Measurements from ENCODE around the gene SPPL2B. TPM values are rescaled to one million over a fixed set of nuclear protein-coding genes. Genes with fewer than 3 reads are reported as not detected.
A peak's percentile ranks its signal among the peaks of the same experiment; 100 is the strongest.

Gene SPPL2B
- total and polyA plus RNA-seq, 7 experiments from 2014 or later = 11.1 to 150 (median 112) TPM

DNA sequence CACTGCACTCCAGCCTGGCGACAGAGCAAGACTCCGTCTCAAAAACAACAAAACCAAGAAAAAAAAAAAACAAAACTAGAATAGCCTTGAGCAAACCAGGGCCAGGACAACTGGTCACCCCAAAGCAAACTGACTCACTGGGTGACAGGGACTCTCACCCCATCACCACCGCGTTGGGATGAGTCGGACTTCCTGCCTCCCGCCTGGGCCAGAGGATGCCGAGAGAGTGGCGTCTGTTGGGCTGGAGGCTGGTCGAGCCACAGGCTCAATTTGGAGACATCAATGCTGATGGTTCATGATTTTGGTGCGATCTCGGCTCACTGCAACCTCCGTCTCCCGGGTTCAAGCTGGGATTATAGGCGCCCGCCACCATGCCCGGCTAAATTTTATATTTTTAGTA lies 43.2 kb downstream of the SPPL2B start:
- Histone ChIP-seq H3K36me3 (ENCODE audit: control insufficient read depth in 2 of 3, insufficient read depth in 3 of 3, low read length in 3 of 3) (no peaks in the 10 kb centered on the region), H3K9me3 (ENCODE audit: control insufficient read depth in 2 of 3, low read length in 3 of 3) (peaks cover 0 to 4% (median 0%) of the 10 kb centered on the region in 3 experiments), H3K4me1 (ENCODE audit: control insufficient read depth in 2 of 2, insufficient read depth in 2 of 2, low read length in 2 of 2) (no peaks in the 10 kb centered on the region), H3K27me3 (ENCODE audit: control insufficient read depth in 2 of 2, insufficient read depth in 2 of 2, low read length in 2 of 2) (no peaks in the 10 kb centered on the region), H3K4me3 (ENCODE audit: low read length) (no peak overlapping the region), H3K27ac (ENCODE audit: low read depth, low read length) (no peak overlapping the region)
- ATAC-seq (peak; percentile 36), DNase-seq (no peak)
- intact Hi-C loops (cut with micrococcal nuclease) = no loop called here
- H3K9me3 Mint-ChIP-seq = peaks cover 0 to 17% (median 5%) of the 10 kb centered on the region in 11 donors
- H3K27me3 Mint-ChIP-seq = peaks cover 0 to 5% (median 4%) of the 10 kb centered on the region in 5 donors
- H3K4me3 Mint-ChIP-seq = no peak overlapping the region
- ChIA-PET POLR2A (no interaction called here), CTCF (no interaction called here)
- no peak overlapping the region for H3K27ac Mint-ChIP-seq
- H3K4me1 Mint-ChIP-seq = peaks cover 0 to 5% (median 0%) of the 10 kb centered on the region in 7 donors
- peaks cover 0 to 3% (median 0%) of the 10 kb centered on the region in 5 donors for H3K36me3 Mint-ChIP-seq

DNA sequence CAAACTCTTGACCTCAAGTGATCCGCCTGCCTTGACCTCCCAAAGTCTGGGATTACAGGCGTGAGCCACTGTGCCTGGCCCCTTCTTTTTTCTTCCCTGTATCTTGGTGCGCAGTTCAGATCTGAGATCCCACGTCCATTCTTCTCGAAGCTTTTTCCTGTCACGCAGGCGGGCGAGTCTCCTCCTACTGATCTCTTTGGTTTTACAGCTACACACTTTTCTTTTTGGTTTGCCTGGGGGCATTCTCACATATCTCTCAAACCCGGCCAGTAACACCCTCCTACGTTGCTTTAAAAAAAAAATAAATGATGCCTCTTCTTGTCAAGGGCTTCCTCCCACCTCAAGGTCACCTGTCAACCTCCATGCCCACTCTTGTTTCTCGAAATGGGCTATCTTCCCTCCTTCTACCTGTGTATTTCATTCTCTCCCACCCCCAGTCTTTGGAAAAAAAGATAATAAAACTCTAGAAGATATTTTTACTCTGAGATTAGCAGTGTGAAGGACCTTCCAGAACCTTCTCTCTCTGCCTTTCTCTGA lies 43.7 kb downstream of the SPPL2B start:
- ATAC-seq (no peak), DNase-seq (no peak)
- H3K27ac ChIP-seq (ENCODE audit: low read depth, low read length) = no peak overlapping the region
- intact Hi-C loops (cut with micrococcal nuclease) = no loop called here
- Mint-ChIP-seq H3K27me3 (peaks cover 0 to 5% (median 4%) of the 10 kb centered on the region in 5 donors), H3K36me3 (peaks cover 0 to 3% (median 0%) of the 10 kb centered on the region in 5 donors), H3K4me1 (peaks cover 0 to 5% (median 0%) of the 10 kb centered on the region in 7 donors), H3K27ac (no peak overlapping the region), H3K9me3 (peaks cover 0 to 17% (median 5%) of the 10 kb centered on the region in 11 donors), H3K4me3 (no peak overlapping the region)
- H3K36me3 ChIP-seq (ENCODE audit: control insufficient read depth in 2 of 3, insufficient read depth in 3 of 3, low read length in 3 of 3) = no peaks in the 10 kb centered on the region
- ChIA-PET CTCF (no interaction called here), POLR2A (no interaction called here)
- H3K4me1 ChIP-seq (ENCODE audit: control insufficient read depth in 2 of 2, insufficient read depth in 2 of 2, low read length in 2 of 2) = no peaks in the 10 kb centered on the region
- peaks cover 0 to 4% (median 0%) of the 10 kb centered on the region in 3 experiments for H3K9me3 ChIP-seq (ENCODE audit: control insufficient read depth in 2 of 3, low read length in 3 of 3)
- no peaks in the 10 kb centered on the region for H3K27me3 ChIP-seq (ENCODE audit: control insufficient read depth in 2 of 2, insufficient read depth in 2 of 2, low read length in 2 of 2)
- no peak overlapping the region for H3K4me3 ChIP-seq (ENCODE audit: low read length)

DNA sequence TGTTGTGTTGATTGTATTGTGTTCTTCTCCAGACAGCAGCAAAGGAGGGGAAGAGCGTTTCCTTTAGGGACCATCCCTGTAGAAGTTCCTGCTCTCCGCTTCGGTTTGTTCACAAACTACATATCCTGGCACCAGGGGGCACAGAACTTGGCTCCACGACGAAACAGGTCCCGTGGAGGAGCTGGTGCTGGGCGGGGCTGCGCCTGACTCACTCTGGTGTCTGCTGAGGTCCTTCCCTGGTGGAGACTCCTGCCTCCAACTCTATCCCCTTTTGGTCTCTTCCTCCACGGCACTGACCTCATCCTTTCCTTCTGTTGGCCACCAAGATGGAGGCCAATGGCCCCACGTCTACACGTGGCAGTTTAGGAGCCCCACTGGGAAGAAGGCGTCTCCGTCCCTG lies 46.3 kb downstream of the SPPL2B start:
- H3K4me3 Mint-ChIP-seq = no peak overlapping the region
- no peaks in the 10 kb centered on the region for H3K27me3 ChIP-seq (ENCODE audit: control insufficient read depth in 2 of 2, insufficient read depth in 2 of 2, low read length in 2 of 2)
- intact Hi-C loops (cut with micrococcal nuclease) = no loop called here
- ATAC-seq = no peak
- H3K27ac Mint-ChIP-seq = peak overlapping the region in 1 of 9 donors; percentile 33
- H3K36me3 ChIP-seq (ENCODE audit: control insufficient read depth in 2 of 3, insufficient read depth in 3 of 3, low read length in 3 of 3) = no peaks in the 10 kb centered on the region
- peaks cover 0 to 3% (median 0%) of the 10 kb centered on the region in 7 donors for H3K4me1 Mint-ChIP-seq
- H3K9me3 ChIP-seq (ENCODE audit: control insufficient read depth in 2 of 3, low read length in 3 of 3) = peaks cover 0 to 1% (median 0%) of the 10 kb centered on the region in 3 experiments
- ChIA-PET CTCF (no interaction called here), POLR2A (no interaction called here)
- peaks cover 0 to 5% (median 4%) of the 10 kb centered on the region in 5 donors for H3K27me3 Mint-ChIP-seq
- DNase-seq = no peak
- no peak overlapping the region for H3K4me3 ChIP-seq (ENCODE audit: low read length)
- H3K36me3 Mint-ChIP-seq = peaks cover 0 to 7% (median 0%) of the 10 kb centered on the region in 5 donors
- H3K4me1 ChIP-seq (ENCODE audit: control insufficient read depth in 2 of 2, insufficient read depth in 2 of 2, low read length in 2 of 2) = no peaks in the 10 kb centered on the region
- H3K27ac ChIP-seq (ENCODE audit: low read depth, low read length) = no peak overlapping the region
- H3K9me3 Mint-ChIP-seq = peaks cover 0 to 23% (median 10%) of the 10 kb centered on the region in 11 donors

DNA sequence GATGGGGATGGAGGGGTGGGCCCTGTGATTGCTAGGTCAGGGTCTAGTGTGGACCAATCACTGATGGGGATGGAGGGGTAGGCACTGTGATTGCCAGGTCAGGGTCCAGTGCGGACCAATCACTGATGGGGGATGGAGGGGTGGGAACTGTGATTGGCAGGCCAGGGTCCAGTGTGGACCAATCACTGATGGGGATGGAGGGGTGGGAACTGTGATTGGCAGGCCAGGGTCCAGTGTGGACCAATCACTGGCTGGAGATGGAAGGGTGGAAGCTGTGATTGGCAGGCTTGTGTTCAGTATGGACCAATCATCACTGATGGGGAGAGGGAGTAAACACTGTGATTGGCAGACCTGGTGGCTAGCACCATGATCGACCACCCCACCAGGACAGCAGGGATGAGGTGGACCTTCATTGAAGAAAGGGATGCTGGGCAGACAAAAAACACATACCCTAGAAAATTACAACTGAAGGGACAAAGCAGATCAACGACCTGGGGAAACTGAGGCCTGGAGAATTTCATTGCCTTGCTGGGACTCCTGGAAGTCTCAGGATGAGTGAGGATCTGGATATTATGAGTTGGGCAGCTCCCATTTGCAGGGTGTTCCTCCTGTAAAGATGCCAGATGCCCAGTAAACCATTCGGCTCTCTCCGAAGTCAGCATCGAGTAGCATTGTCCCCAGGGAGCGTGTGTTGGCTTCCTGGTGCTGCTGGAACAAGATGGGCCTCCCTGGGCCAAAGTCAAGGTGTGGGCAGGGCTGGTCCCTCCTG lies 47.1 kb downstream of the SPPL2B start:
- H3K4me1 ChIP-seq (ENCODE audit: control insufficient read depth in 2 of 2, insufficient read depth in 2 of 2, low read length in 2 of 2) = no peaks in the 10 kb centered on the region
- peaks cover 0 to 2% (median 0%) of the 10 kb centered on the region in 3 experiments for H3K9me3 ChIP-seq (ENCODE audit: control insufficient read depth in 2 of 3, low read length in 3 of 3)
- DNase-seq (no peak), ATAC-seq (no peak)
- Mint-ChIP-seq H3K27me3 (peaks cover 0 to 5% (median 4%) of the 10 kb centered on the region in 5 donors), H3K4me1 (peaks cover 0 to 3% (median 0%) of the 10 kb centered on the region in 7 donors), H3K27ac (peak overlapping the region in 1 of 9 donors; percentile 70), H3K36me3 (peaks cover 0 to 7% (median 0%) of the 10 kb centered on the region in 5 donors), H3K9me3 (peaks cover 0 to 21% (median 10%) of the 10 kb centered on the region in 11 donors), H3K4me3 (no peak overlapping the region)
- no peak overlapping the region for H3K4me3 ChIP-seq (ENCODE audit: low read length)
- H3K27ac ChIP-seq (ENCODE audit: low read depth, low read length) = no peak overlapping the region
- POLR2A ChIA-PET = no interaction called here
- H3K36me3 ChIP-seq (ENCODE audit: control insufficient read depth in 2 of 3, insufficient read depth in 3 of 3, low read length in 3 of 3) = no peaks in the 10 kb centered on the region
- intact Hi-C loops (cut with micrococcal nuclease) = no loop called here
- CTCF ChIA-PET = no interaction called here
- H3K27me3 ChIP-seq (ENCODE audit: control insufficient read depth in 2 of 2, insufficient read depth in 2 of 2, low read length in 2 of 2) = no peaks in the 10 kb centered on the region

DNA sequence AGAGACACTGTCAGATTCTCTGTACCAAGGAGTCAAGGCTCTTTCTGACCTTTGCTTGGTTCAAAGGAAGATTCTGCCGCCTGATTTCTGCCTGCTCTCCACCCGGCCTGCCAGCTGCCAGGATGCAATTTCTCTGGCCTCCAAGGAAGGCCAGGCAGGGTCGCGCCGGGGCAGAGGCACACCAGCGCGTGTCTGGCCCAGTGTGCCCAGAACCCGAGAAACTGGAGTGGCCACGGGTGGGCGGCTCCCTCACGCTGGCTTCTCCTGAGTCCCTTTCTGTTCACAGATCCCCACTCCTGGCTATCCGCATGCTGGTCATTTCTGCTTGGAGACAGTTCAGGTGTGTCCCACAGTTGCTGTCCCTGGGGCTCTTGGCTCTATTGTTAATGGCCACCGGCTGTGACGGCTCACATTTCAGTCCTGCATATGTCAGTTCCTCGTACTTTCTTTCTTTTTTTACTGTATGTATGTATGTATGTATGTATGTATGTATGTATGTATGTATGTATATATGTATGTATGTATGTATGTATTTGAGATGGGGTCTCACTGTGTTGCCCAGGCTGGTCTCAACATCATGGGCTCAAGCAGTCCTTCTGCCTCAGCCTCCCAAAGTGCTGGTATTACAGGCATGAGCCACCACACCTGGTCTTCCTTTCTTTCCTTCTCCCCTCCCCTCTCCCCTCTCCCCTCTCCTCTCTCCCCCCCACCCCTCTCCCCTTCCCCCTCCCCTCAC lies 48.5 kb downstream of the SPPL2B start:
- Histone ChIP-seq H3K36me3 (ENCODE audit: control insufficient read depth in 2 of 3, insufficient read depth in 3 of 3, low read length in 3 of 3) (no peaks in the 10 kb centered on the region), H3K4me1 (ENCODE audit: control insufficient read depth in 2 of 2, insufficient read depth in 2 of 2, low read length in 2 of 2) (no peaks in the 10 kb centered on the region), H3K27me3 (ENCODE audit: control insufficient read depth in 2 of 2, insufficient read depth in 2 of 2, low read length in 2 of 2) (no peaks in the 10 kb centered on the region), H3K9me3 (ENCODE audit: control insufficient read depth in 2 of 3, low read length in 3 of 3) (peaks cover 0 to 4% (median 0%) of the 10 kb centered on the region in 3 experiments), H3K4me3 (ENCODE audit: low read length) (no peak overlapping the region), H3K27ac (ENCODE audit: low read depth, low read length) (no peak overlapping the region)
- ChIA-PET POLR2A (no interaction called here), CTCF (no interaction called here)
- H3K27me3 Mint-ChIP-seq = peaks cover 0 to 5% (median 4%) of the 10 kb centered on the region in 5 donors
- no peak for DNase-seq
- peaks cover 0 to 3% (median 0%) of the 10 kb centered on the region in 7 donors for H3K4me1 Mint-ChIP-seq
- no peak for ATAC-seq
- intact Hi-C loops (cut with micrococcal nuclease) = no loop called here
- peaks cover 0 to 25% (median 10%) of the 10 kb centered on the region in 11 donors for H3K9me3 Mint-ChIP-seq
- H3K4me3 Mint-ChIP-seq = no peak overlapping the region
- H3K27ac Mint-ChIP-seq = peak overlapping the region in 1 of 9 donors; percentile 33
- H3K36me3 Mint-ChIP-seq = peaks cover 0 to 13% (median 0%) of the 10 kb centered on the region in 5 donors

DNA sequence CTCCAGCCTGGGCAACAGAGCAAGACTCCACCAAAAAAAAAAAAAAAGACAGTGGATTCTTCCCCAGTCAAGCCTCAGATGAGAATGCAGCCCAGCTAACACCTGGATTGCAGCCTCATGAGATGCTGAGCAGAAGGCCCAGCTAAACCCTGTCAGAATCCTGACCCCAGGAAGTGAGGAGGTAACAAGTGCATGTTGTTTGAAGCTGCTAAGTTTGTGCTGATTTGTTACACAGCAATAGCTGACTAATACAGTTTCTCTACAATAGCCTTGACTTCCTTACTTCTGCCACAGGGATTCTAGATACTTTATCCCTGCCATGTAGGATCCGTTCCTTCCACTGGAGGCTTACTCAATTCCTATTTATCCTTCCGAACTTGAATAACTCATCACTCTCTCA lies 52.1 kb downstream of the SPPL2B start:
- Mint-ChIP-seq H3K36me3 (peaks cover 0 to 11% (median 0%) of the 10 kb centered on the region in 5 donors), H3K27ac (no peak overlapping the region), H3K27me3 (peaks cover 0 to 8% (median 0%) of the 10 kb centered on the region in 5 donors), H3K4me1 (peaks cover 0 to 8% (median 0%) of the 10 kb centered on the region in 7 donors), H3K9me3 (peaks cover 0 to 24% (median 8%) of the 10 kb centered on the region in 11 donors), H3K4me3 (no peak overlapping the region)
- Histone ChIP-seq H3K4me1 (ENCODE audit: control insufficient read depth in 2 of 2, insufficient read depth in 2 of 2, low read length in 2 of 2) (no peaks in the 10 kb centered on the region), H3K9me3 (ENCODE audit: control insufficient read depth in 2 of 3, low read length in 3 of 3) (peaks cover 0 to 4% (median 0%) of the 10 kb centered on the region in 3 experiments), H3K27ac (ENCODE audit: low read depth, low read length) (no peak overlapping the region), H3K36me3 (ENCODE audit: control insufficient read depth in 2 of 3, insufficient read depth in 3 of 3, low read length in 3 of 3) (no peaks in the 10 kb centered on the region), H3K27me3 (ENCODE audit: control insufficient read depth in 2 of 2, insufficient read depth in 2 of 2, low read length in 2 of 2) (no peaks in the 10 kb centered on the region), H3K4me3 (ENCODE audit: low read length) (no peak overlapping the region)
- ChIA-PET CTCF (interaction anchor here (0.6 kb wide), 1 partner anchor 194 kb away, joined by 6 read pairs; no protein-coding TSS in a partner anchor), POLR2A (interaction anchor here (0.7 kb wide), 1 partner anchor 93 kb away, joined by 4 read pairs; no protein-coding TSS in a partner anchor)
- DNase-seq (no peak), ATAC-seq (no peak)
- intact Hi-C loops (cut with micrococcal nuclease) = no loop called here

Data from naive thymus-derived CD4-positive, alpha-beta T cell (primary cell).